Measurements from ENCODE around the gene PPP2R5E.

Gene PPP2R5E

DNA sequence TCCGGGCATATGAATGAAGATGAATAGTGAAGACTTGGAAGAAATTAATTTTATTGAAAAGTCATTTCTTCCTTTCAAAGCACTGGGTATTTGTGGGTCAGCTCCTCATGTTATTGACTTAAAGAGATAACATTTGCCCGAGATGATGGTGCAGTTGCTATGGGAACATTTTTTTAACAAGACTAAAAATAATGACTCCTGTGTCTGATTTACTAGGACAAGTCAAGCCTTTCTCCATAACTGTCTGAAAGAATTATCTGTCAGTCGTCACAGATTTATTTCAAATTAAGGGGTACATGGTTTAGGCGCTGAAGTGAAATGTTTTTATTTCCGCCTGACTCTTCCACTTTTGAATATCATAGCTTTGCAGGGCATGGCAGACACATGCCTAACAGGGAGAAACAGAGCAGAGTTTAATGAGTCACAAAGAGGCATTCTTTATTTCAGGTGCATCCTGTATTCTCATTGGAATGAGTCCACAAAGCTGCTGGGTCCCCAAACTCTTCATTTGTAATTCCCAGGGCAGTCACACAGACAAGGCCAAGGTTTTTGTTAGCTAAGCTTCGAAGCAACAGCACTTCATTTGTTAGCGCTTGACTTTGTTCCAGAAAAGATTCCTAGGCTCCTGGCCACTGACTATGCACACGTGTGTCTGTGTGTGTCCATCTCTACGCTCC, 220.1 kb downstream of the PPP2R5E start:
- TF ChIP-seq EZH2phosphoT487 (conservative IDR thresholded peaks at IDR 0.05; ENCODE audit: low read length), result no peak
- TF ChIP-seq, protein P1, sequence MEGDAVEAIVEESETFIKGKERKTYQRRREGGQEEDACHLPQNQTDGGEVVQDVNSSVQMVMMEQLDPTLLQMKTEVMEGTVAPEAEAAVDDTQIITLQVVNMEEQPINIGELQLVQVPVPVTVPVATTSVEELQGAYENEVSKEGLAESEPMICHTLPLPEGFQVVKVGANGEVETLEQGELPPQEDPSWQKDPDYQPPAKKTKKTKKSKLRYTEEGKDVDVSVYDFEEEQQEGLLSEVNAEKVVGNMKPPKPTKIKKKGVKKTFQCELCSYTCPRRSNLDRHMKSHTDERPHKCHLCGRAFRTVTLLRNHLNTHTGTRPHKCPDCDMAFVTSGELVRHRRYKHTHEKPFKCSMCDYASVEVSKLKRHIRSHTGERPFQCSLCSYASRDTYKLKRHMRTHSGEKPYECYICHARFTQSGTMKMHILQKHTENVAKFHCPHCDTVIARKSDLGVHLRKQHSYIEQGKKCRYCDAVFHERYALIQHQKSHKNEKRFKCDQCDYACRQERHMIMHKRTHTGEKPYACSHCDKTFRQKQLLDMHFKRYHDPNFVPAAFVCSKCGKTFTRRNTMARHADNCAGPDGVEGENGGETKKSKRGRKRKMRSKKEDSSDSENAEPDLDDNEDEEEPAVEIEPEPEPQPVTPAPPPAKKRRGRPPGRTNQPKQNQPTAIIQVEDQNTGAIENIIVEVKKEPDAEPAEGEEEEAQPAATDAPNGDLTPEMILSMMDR (IDR thresholded peaks at IDR 0.05; ENCODE audit: insufficient read depth, low read length, poor library complexity, severe bottlenecking), result no peak
- Histone ChIP-seq H3K27ac (ENCODE audit: low read depth, low read length) (no peak overlapping the region), H2AFZ (ENCODE audit: low read depth, low read length, severe bottlenecking) (no peak overlapping the region), H3K9me3 (ENCODE audit: insufficient read depth, low read length) (no peaks in the 10 kb centered on the region), H4K20me1 (ENCODE audit: low read depth, low read length) (no peaks in the 10 kb centered on the region), H3K4me2 (ENCODE audit: low read depth, low read length, poor library complexity, severe bottlenecking) (no peak overlapping the region), H3K27me3 (ENCODE audit: low read length) (no peaks in the 10 kb centered on the region), H3F3A (ENCODE audit: insufficient read depth) (no peaks in the 10 kb centered on the region), H3K9me2 (replicated peaks; ENCODE audit: insufficient read depth, low read length) (no peaks in the 10 kb centered on the region), H3K9ac (ENCODE audit: low read length) (no peak overlapping the region), H3K36me3 (ENCODE audit: low read length) (no peaks in the 10 kb centered on the region), H3K79me2 (ENCODE audit: insufficient read depth, low read length) (no peaks in the 10 kb centered on the region), H3K4me3 (ENCODE audit: insufficient read depth, low read length, poor library complexity, severe bottlenecking) (no peak overlapping the region)

DNA sequence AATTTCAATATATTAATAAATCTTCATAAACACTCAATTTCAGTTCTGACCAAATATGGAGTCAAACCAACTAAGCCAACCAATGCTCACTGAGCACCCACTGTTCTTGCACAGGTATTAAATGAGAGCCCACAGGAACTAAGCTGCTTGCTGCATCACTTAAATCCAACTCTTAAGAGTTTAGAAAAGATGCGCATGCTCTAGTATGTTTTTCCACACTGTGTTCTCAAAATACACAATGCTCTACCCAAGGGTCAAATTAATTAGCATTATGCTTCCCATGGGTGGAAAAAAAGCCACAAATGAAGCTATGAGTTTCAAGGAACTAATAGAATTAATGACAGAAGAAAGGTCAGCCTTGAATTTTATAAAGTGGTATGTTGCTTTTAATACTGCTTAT, 220.7 kb downstream of the PPP2R5E start:
- Histone ChIP-seq H3K4me3 (ENCODE audit: insufficient read depth, low read length, poor library complexity, severe bottlenecking) (no peak overlapping the region), H3K9me3 (ENCODE audit: insufficient read depth, low read length) (no peaks in the 10 kb centered on the region), H4K20me1 (ENCODE audit: low read depth, low read length) (no peaks in the 10 kb centered on the region), H3F3A (ENCODE audit: insufficient read depth) (no peaks in the 10 kb centered on the region), H3K9ac (ENCODE audit: low read length) (no peak overlapping the region), H3K36me3 (ENCODE audit: low read length) (no peaks in the 10 kb centered on the region), H3K9me2 (replicated peaks; ENCODE audit: insufficient read depth, low read length) (no peaks in the 10 kb centered on the region), H3K27ac (ENCODE audit: low read depth, low read length) (no peak overlapping the region), H3K79me2 (ENCODE audit: insufficient read depth, low read length) (no peaks in the 10 kb centered on the region), H3K27me3 (ENCODE audit: low read length) (no peaks in the 10 kb centered on the region), H2AFZ (ENCODE audit: low read depth, low read length, severe bottlenecking) (no peak overlapping the region), H3K4me2 (ENCODE audit: low read depth, low read length, poor library complexity, severe bottlenecking) (no peak overlapping the region)
- TF ChIP-seq, protein P1 (IDR thresholded peaks at IDR 0.05; ENCODE audit: insufficient read depth, low read length, poor library complexity, severe bottlenecking), result no peak
- no peak for TF ChIP-seq EZH2phosphoT487 (conservative IDR thresholded peaks at IDR 0.05; ENCODE audit: low read length)
